Type B pancreatic cell (in vitro differentiated cells): ENCODE measurements around the gene GSKIP. TPM values are rescaled to one million over a fixed set of nuclear protein-coding genes. Genes with fewer than 3 reads are reported as not detected.
A peak's percentile ranks its signal among the peaks of the same experiment; 100 is the strongest.

Source experiments
- DNase-seq: peaks from one replicate; pipeline ENCODE4 v3.0.0; 2021; ENCODE audit warnings: mixed read lengths; ENCODE audit not compliant: unreplicated experiment; ENCODE audit errors: extremely low spot score
- H3K27ac Mint-ChIP-seq: 2 replicates; pipeline ENCODE4 v1.8.0; 2021; ENCODE audit warnings: mild to moderate bottlenecking, mixed read lengths
- H3K27me3 Mint-ChIP-seq: 2 replicates; pipeline ENCODE4 v1.8.0; 2021; ENCODE audit warnings: mixed read lengths
- H3K36me3 Mint-ChIP-seq: 2 replicates; pipeline ENCODE4 v1.8.0; 2021; ENCODE audit warnings: mixed read lengths
- H3K4me1 Mint-ChIP-seq: one replicate; pipeline ENCODE4 v1.8.0; 2021; ENCODE audit warnings: mixed read lengths; ENCODE audit not compliant: unreplicated experiment
- H3K4me3 Mint-ChIP-seq: 2 replicates; pipeline ENCODE4 v1.8.0; 2021; ENCODE audit warnings: mild to moderate bottlenecking, mixed read lengths
- H3K9me3 Mint-ChIP-seq: 2 replicates; pipeline ENCODE4 v1.8.0; 2021; ENCODE audit warnings: mixed read lengths
- total RNA-seq: library from RNA; stranded (reverse); gene quantifications from 2 replicates; pipeline ENCODE4 v1.2.1, GENCODE V29; 2021; ENCODE audit warnings: low replicate concordance
- TF ChIP-seq, protein P1 (sequence below): fragments of 200-600 bp; sonication (generic); conservative IDR thresholded peaks from 2 replicates; pipeline ENCODE4 v1.5.0; 2021; ENCODE audit warnings: antibody characterized with exemption, mild to moderate bottlenecking

GSKIP gene
- total RNA-seq, 1 donor from 2014 or later = 21.3 TPM

DNA sequence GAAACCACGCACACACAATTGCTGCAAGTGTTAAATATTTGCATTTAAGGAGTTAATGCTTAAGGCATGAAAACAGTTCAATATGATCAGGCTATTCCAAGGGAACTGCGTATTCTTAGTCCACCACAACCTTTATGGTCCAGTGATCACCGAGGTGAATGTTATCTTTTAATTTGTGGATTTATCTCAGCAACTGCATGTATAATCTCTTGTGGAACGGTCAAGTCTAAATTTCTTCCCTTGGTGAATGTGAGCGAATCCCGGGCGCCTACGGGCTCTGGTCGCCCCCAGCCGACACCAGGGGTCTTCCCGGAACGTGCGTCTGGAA is 27.6 kb downstream of the GSKIP start:
- Mint-ChIP-seq H3K4me1 (no peaks in the 10 kb centered on the region), H3K27ac (peak overlapping the region; percentile 81), H3K27me3 (peaks cover 13% of the 10 kb centered on the region), H3K9me3 (no peaks in the 10 kb centered on the region), H3K36me3 (no peaks in the 10 kb centered on the region), H3K4me3 (peak overlapping the region; percentile 91)
- TF ChIP-seq, protein P1, sequence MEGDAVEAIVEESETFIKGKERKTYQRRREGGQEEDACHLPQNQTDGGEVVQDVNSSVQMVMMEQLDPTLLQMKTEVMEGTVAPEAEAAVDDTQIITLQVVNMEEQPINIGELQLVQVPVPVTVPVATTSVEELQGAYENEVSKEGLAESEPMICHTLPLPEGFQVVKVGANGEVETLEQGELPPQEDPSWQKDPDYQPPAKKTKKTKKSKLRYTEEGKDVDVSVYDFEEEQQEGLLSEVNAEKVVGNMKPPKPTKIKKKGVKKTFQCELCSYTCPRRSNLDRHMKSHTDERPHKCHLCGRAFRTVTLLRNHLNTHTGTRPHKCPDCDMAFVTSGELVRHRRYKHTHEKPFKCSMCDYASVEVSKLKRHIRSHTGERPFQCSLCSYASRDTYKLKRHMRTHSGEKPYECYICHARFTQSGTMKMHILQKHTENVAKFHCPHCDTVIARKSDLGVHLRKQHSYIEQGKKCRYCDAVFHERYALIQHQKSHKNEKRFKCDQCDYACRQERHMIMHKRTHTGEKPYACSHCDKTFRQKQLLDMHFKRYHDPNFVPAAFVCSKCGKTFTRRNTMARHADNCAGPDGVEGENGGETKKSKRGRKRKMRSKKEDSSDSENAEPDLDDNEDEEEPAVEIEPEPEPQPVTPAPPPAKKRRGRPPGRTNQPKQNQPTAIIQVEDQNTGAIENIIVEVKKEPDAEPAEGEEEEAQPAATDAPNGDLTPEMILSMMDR = no peak
- DNase-seq = no peak

DNA sequence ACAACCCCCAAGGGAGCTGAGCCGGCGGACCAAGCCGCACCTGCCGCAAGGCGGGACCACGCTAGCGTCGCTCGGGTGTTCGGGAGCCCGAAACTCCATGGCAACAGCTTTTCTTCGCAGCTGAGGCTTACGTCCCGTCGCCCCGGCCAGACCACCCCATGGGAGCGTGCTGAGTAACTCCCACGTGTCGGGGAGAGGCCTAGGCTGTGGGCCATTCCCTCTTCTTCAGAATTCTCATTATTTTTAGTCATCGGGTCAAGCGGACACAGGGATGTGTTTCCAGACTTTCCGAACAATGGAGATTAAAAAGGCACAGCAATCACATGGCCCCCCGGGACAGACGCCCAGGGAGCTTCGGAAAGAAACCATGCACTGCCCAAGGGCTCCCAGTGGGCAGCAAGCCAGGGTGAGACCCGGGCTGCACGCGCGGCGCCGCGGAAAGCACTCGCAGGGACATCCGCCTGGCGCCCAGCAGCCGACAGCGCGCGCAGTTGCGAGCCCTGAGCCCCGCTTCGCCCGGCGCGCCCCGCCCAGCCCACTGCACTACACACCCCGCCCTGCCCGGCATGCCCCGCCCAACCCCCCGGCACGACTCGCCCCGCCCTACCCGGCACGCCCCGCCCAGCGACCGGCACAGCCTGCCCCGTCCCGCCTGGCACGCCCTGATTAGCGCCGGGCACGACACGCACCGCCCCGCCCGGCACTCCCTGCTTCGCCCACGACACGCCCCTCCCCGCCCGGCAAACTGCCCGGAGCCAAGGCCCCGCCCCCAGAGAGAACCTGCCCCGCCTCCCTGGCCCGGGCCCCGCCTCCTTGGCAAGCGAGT is 28.2 kb downstream of the GSKIP start:
- peak; percentile 99 for DNase-seq
- no peaks in the 10 kb centered on the region for H3K9me3 Mint-ChIP-seq
- H3K36me3 Mint-ChIP-seq = no peaks in the 10 kb centered on the region
- peaks cover 13% of the 10 kb centered on the region for H3K27me3 Mint-ChIP-seq
- H3K4me3 Mint-ChIP-seq = peak overlapping the region; percentile 91
- H3K4me1 Mint-ChIP-seq = no peaks in the 10 kb centered on the region
- TF ChIP-seq, protein P1 = peak; percentile 22
- peak overlapping the region; percentile 81 for H3K27ac Mint-ChIP-seq

DNA sequence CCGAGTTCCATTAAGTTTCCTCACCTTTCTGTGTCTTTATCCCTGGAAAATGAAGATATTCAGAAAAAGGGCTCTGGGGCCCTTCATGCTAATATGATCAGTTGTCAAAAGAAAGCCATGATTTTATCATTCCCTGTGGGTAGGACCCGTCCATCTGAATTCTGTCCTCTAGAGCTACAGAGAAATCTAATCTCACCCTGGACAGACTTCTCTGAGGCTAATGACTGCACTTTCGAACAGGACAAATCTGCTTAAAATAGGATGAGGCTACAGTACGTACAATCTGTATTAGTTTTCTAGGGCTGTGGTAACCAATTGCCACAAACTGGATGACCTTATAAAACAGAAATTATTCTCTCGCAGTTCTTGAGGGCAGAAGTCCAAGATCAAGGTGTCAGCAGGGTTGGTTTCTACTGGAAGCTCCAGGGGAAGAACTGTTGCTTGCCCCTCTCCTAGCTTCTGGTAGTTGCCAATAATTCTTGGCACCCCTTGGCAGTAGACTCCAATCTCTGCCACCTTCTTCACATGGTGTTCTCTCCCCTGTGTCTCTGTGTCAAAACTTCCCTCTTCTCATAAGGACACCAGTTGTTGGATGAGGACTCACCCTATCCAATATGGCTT is 29.9 kb downstream of the GSKIP start:
- TF ChIP-seq, protein P1 = no peak
- Mint-ChIP-seq H3K36me3 (no peaks in the 10 kb centered on the region), H3K4me3 (peak overlapping the region; percentile 91), H3K27me3 (peaks cover 13% of the 10 kb centered on the region), H3K9me3 (no peaks in the 10 kb centered on the region), H3K4me1 (no peaks in the 10 kb centered on the region), H3K27ac (peak overlapping the region; percentile 70)
- no peak for DNase-seq

DNA sequence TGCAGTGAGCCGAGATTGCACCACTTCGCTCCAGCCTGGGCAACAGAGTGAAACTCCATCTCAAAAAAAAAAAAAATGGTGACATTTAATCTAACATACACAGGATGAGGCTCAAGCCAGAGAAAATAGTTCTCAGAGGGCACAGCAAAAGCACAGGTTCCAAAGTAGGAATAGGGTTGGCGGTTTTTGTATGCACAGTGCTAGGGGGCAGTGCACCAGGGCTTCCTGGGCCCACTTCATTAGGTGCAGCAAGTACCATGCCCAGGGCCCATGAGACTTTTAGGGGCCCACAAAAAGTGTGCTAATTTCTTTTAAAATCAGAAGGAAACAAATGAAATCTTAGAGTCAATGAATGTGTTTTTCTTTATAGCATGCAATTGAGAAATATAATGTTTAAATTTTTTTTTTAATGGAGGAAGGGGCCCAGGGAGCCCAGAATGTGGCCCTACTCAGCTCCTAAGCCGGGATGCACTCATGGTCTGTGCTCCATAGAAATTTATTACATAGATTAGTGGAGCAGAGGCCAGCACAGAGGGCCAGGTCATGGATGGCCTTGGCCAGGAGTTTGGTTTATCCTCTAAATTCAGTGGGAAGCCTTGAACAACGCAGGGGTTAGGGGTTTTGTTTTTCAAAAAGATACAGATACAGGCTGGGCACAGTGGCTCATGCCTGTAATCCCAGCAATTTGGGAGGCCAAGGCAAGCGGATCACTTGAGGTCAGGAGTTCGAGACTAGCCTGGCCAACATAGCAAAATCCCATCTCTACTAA is 30.9 kb downstream of the GSKIP start:
- Mint-ChIP-seq H3K27ac (no peak overlapping the region), H3K4me3 (no peak overlapping the region), H3K4me1 (no peaks in the 10 kb centered on the region), H3K36me3 (no peaks in the 10 kb centered on the region), H3K27me3 (peaks cover 13% of the 10 kb centered on the region), H3K9me3 (no peaks in the 10 kb centered on the region)
- TF ChIP-seq, protein P1 = no peak
- no peak for DNase-seq

DNA sequence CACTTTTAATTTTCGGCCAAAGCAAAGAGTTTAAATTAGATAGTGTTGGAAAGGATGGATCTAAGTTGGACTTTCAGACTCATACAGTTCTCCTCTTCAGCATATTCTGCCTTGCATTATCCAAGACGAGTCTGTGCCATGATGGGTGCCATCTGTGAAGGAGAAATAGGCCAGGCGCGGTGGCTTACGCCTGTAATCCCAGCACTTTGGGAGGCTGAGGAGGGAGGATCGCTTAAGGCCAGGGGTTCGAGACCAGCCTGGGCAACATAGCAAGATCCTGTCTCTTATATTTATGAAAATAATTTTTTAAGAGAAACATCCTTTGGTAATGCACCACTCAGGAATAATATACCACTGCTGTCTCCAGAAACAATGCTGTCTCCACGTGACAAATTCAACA is 35.1 kb downstream of the GSKIP start:
- TF ChIP-seq, protein P1 = no peak

More for the DNA sequence above, 35.1 kb downstream of the GSKIP start:
- DNase-seq = no peak
- H3K36me3 Mint-ChIP-seq = no peaks in the 10 kb centered on the region
- H3K27ac Mint-ChIP-seq = no peak overlapping the region
- H3K4me3 Mint-ChIP-seq = no peak overlapping the region
- H3K4me1 Mint-ChIP-seq = no peaks in the 10 kb centered on the region
- H3K27me3 Mint-ChIP-seq = peaks cover 4% of the 10 kb centered on the region
- H3K9me3 Mint-ChIP-seq = no peaks in the 10 kb centered on the region
